ENCODE data around the gene DNAJC28. TPM values are rescaled to one million over a fixed set of nuclear protein-coding genes. Genes with fewer than 3 reads are reported as not detected.

Gene DNAJC28
- total RNA-seq, result 1.4 and 1.5 TPM in 2 replicates

GRCh38 chr21:33491373-33492102 is at the start of gene DNAJC28:
Gene DNAJC28, minus strand, starts transcription at chr21:33491716. Its CDS starts 2,323 bp downstream, at chr21:33489393.

GRCh38 chr21:33479679-33480480 is 11.6 kb downstream of the DNAJC28 start, which contains the start of gene TMEM50B:
Gene TMEM50B, minus strand, starts transcription at chr21:33479974. Its CDS starts 11,089 bp downstream, at chr21:33468885.

Other genes with a start within 250 kb of the DNAJC28 start
- 67.6 and 67.7 TPM in 2 replicates for gene IL10RB, start 225.3 kb downstream of the DNAJC28 start, total RNA-seq
- gene IFNAR1, start 166.7 kb downstream of the DNAJC28 start, total RNA-seq, result 10.1 and 15.9 TPM in 2 replicates
- 51.2 and 69.2 TPM in 2 replicates for gene IFNGR2, start 88.3 kb downstream of the DNAJC28 start, total RNA-seq
- 22.0 and 32.1 TPM in 2 replicates for gene TMEM50B, start 11.7 kb downstream of the DNAJC28 start, total RNA-seq
- 39.4 and 43.0 TPM in 2 replicates for gene GART, start 50.4 kb upstream of the DNAJC28 start, total RNA-seq
- 104 and 115 TPM in 2 replicates for gene SON, start 51.3 kb upstream of the DNAJC28 start, total RNA-seq
- gene DONSON, start 97.0 kb upstream of the DNAJC28 start, total RNA-seq, result 8.7 and 9.8 TPM in 2 replicates
- gene CRYZL1, start 150.0 kb upstream of the DNAJC28 start, total RNA-seq, result 24.7 and 27.9 TPM in 2 replicates
- gene ITSN1, start 150.8 kb upstream of the DNAJC28 start, total RNA-seq, result 40.2 and 45.0 TPM in 2 replicates

Data from smooth muscle cell of bladder (primary cell).